RCC 7860 (cell line): ENCODE data around the gene CBY1.

Source experiments
- DNase-seq: peaks from one replicate; pipeline ENCODE4 v3.0.0-alpha.2; 2015; ENCODE audit warnings: low spot score
- FAIRE-seq: peaks from 2 replicates; lab custom pipeline; 2012; peaks lifted over from hg19 to GRCh38; lab: Jason Lieb, UNC

Gene CBY1

DNA sequence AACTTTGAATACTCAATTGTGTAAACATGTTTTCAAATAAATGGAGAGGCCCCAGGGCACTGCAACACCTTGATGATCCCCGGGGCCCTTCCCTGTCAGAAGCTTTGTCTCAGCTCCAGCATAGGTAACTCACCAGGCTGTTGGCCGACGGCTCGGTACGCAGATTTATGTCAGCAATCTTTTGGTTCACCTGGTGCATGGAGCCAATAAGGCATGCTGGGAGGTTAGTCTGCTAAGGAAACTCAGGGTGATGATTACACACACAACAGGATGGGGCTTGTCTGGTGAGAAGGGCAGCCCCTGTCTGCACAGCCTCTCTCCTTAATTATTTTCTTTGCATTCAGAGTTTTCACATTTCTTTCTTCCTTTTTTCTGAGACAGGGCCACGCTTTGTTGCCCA is 11.0 kb upstream of the CBY1 start:
- DNase-seq, result no peak
- FAIRE-seq, result no peak

DNA sequence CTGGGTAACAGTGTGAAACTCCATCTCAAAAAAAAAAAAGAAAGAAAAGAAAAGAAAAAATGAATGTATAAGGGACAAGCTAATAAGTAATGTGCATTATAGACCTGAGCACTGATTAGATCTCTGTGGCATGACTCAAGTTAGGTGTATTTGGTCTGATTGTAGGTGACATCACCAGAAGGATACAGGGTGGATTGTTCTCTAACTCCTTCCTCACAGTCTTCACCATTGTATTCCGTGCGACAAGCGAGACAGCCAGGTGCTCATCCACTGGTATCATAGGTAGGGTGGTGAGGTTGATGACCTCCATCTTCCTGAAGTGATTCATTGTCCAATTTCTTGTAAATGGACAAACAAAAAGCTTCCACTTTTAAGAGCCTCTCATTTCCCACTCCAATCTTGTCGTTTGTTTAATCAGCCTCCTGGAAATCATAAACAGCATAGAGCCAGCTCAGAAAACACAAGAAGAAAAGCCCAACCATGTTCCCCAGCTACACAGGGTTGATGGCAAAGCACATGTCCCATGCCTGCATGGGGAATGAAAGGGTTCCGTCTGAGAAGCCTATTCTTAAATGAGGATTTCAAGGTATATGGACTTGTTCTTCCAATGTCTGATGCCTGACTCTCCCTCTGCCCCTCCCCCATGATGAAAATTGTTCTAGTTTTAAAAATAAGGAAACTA is 6.5 kb upstream of the CBY1 start:
- DNase-seq, result no peak
- FAIRE-seq, result no peak

DNA sequence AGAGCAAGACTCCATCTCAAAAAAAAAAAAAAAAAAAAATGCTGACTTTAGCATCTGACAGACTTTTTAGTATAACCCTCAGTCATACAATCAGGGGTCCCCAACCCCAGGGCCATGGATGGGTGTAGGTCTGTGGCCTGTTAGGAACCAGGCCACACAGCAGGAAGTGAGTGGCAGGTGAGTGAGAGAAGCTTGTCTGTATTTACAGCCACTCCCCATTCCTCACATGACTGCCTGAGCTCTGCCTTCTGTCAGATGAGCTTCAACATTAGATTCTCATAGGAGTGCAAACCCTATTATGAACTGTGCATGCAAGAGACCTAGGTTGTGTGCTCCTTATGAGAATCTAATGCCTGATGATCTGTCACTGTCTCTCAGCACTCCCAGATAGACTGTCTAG is 3.6 kb upstream of the CBY1 start:
- DNase-seq, result no peak
- FAIRE-seq, result no peak

DNA sequence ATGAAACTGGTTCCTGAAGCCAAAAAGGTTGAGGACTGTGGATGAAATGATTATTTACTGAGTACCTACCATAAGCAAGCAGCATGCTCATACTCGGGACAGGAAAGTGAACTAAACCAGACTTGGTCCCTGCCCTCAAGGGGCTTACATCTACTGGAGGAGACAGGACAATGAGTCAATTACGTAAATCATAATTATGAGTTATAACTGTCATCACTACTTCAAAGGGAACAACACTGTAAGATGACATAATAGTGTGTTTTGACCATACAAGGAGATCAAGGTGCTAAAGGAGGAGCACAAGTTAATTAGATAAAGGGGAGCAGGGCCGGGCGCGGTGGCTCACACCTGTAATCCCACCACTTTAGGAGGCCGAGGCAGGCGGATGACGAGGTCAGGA is 2.7 kb upstream of the CBY1 start:
- FAIRE-seq (no peak), DNase-seq (no peak)

DNA sequence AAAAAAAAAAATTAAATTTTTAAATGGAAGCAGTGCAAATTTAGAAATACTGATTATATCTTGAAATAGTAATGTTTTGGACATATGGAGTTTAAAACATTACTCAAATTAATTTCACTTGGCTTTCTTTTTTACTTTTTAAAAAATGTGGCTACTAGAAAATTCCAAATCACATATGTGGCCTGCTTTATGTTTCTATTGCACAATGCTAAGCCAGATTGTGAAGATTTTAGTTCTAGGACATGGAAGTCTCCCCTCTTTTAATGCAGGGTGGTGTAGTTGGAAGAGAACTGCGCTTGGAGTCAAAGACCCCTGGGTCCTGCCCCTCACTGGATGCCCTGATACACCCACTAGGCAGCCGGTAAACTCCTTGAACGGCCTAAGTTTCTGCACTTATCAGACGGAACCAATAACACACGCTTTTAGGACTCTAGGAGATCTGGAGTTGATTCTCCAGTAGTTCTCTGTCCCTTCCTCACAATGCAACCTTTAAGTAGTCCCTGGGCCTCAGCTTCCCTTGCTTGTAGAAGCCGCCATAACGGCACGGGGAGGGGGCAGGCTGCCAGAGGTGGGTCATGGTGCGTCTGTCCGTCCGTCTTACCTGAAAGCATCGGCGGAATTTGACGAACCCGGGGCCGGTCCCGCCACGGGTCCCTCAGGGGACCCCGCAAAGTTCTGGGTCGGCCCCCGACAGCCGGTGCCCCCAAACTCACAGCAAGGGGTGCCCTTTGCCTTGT is 751 bp upstream of the CBY1 start:
- FAIRE-seq, result no peak
- DNase-seq, result no peak

DNA sequence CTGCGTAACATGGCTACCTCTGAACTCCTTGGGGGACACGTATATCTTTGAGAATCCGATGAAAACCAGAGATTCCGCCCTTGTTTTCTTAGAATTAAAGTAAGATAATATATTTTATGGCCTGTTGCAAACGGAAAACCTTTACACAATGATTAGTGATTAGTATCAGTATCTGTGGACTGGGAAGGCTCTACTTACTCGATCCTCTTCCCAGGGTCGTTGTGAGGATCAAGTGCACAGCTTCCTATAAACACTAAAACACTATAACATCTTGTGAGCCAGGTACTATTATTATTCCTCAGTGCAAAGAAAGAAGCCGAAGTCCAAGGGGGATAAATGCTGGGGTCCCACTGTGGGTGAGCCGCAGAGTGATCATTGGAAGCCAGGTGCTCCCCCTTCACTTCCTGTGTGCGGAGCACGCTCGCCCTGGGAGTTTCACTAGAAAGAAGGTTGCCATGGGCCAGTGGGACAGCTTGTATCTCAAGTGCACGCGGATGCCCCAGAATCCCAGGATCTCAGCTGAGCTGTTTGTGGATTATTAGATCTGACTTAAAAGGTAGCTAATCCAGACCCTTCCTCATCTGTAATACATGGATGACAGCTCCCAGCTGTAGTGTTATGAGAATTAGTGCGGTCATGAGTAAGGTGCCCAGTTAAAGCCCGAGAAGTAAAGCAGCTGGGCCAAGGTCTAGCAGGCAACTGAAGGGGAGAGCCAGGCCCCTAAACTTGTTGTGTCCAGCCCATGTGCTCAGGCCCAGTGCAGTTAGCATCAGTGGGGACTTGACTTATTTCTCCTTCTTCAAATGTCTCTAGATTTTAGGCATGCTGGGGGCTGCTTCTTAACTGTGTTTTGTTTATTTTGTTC is 839 bp downstream of the CBY1 start:
- FAIRE-seq (no peak), DNase-seq (no peak)

DNA sequence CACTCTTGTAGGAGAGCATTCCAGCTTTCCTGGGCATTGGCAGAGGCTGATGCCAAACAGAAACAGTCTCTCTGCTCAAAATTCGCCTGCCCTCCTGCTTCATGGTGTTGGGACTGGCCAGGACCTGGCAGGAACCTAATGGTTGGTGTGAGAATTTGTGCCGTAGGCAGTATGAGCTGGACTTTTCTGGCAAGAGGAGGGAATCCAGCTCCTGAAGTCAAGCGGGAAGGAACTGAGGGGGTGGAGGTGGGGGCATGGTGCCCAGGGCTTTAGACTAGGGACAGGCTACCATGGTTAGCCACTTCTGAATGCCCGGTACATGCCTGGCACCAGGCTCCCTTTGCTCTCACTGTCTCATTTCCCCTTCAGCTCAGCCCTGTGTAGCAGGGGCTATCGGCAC is 18.4 kb downstream of the CBY1 start:
- FAIRE-seq (no peak), DNase-seq (no peak)

DNA sequence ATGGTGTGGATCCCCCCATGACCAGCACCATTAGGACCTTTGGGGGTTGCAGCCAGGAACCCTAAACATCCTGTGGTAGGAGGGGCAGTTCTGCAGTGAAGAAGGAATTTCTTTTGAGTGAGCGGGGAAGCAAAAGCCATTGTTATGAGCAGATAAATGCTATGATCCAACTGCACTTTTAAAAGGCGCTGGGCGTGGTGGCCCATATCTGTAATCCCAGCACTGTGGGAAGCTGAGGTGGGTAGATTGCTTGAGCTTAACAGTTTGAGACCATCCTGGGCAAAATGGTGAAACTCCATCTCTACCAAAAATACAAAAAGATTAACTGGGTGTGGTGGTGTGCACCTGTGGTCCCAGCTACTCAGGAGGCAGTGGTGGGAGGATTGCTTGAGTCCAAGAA is 19.4 kb downstream of the CBY1 start:
- DNase-seq (no peak), FAIRE-seq (no peak)

DNA sequence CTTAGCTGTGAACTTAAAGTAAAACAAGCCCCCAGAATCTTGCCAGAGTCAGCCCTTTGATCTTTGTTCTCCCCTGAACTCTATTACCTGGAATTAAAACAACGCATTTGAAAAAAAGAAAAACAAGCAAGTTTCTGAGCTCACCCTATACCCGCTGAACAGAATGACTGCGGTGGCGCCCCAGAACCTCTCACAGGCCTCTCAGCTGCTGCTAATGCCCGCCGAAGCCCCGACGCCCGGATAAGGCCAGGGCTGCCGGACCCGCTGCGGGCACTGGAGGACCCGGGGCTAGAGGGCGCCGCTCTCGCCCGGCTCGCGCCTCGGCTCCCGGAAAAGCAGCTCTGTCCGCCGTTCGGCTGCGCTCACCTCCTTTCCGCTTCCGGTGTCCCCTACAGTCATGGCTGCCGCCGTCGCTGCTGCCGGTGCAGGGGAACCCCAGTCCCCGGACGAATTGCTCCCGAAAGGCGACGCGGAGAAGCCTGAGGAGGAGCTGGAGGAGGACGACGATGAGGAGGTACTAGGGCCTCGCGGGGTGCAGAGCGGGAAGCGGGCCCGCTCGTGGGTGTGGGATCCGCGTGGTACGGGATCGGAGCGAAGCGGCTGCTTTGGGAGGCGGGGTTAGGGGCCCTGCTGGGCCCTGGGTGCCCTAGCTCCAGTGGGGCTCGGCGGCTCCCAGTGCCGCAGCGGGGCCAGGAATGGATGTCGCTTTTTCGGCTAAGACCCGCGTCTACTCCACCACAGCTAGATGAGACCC is 25.3 kb downstream of the CBY1 start, which contains the start of gene TOMM22:
Gene TOMM22, plus strand, starts transcription at position 376 of the 754 bp plus-strand sequence. Its CDS starts 22 bp downstream, at position 398.
- no peak for FAIRE-seq

DNA sequence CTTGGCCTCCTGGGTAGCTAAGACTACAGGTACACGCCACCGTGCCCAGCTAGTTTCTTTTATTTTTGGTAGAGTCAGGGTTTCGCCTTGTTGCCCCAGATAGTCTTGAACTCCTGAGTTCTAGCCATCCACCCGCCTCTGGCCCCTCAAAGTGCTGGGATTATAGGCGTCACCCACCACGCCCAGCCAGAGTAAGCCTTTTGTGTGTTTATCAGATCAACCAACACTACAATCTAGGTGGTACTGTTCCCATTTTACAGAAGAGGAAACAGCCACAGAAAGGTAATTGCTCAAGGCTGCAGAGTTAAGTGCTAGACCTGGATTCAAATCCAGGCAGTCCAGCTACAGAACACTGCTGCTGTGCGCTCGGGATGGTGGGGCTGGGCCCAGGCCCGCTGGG is 28.5 kb downstream of the CBY1 start:
- FAIRE-seq (no peak), DNase-seq (no peak)

More for the DNA sequence above, 25.3 kb downstream of the CBY1 start, which contains the start of gene TOMM22:
- DNase-seq, result peak; percentile 71

DNA sequence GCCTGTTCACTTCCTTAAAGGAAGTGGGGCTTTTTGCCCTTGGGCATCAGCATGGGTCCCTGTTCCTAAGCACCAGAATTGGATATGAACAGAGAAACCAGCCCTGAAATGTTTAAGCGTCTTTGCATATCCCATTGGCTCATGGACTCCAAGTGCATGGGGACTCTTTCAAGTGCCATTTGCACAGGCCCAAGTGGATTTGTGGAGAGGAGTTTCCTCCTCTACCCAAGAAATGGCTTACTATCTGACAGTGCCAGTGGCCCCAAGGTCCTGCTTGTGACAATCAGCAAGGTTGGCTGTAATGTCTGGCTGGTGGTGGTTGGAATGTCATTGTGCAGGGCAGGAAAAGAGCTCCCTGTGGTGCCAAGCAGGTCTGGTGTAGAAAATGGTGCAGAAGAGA is 29.3 kb downstream of the CBY1 start:
- DNase-seq (no peak), FAIRE-seq (no peak)

DNA sequence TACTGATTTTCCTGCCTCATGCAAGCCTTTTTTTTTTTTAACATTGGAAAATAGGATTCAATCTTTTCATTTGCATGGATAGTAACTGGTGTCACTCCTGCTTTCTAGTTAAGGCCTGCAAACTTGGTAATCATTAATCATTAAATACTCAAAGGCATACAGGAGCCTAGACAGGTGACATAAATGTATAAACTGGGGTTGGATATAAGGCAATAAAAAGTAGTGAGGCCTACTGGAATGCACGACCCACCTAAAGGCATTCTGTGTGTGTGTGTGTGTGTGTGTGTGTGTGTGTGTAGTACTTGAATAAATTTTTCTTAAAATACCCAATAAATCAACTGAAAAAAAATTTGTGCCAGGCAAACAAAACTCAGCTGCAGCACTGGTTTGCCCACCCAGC is 33.2 kb downstream of the CBY1 start:
- DNase-seq (no peak), FAIRE-seq (no peak)

DNA sequence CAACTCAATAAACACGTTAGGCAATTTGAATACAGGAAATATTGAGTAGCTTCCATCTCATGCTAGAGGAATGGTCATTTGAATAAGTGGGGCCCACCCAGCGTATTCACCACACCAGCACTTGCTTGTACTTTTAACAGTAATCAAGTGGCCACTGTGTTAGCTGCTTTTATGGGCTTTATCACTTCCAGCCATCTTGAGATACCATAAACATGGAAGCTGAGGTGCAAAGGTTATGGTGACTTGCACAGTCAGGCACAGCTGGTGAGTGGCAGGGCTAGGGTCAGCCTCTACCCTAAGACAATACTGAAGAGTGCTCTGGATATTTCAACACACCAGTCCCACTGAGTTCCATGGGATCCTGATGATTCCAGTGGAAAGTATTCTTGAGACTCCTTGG is 37.6 kb downstream of the CBY1 start:
- FAIRE-seq (no peak), DNase-seq (no peak)

DNA sequence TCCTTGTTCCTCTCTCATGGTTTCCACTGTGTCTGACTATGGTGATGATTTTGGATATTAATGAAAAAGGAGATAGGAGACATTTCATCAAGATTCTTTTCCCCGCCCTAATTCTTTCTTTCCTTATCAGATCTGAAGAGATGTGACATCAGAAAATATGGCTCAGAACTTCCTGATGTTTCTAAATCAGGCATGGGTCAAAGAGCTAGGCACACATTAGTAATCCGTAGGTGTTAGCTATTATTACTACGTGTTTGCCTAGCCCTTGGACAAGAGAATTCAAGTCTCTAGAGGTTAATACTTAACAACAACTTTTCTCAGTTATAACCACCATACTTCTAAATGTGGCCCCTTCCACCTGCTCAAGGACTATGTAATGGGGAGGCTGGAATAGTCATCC is 38.5 kb downstream of the CBY1 start:
- FAIRE-seq (no peak), DNase-seq (no peak)

DNA sequence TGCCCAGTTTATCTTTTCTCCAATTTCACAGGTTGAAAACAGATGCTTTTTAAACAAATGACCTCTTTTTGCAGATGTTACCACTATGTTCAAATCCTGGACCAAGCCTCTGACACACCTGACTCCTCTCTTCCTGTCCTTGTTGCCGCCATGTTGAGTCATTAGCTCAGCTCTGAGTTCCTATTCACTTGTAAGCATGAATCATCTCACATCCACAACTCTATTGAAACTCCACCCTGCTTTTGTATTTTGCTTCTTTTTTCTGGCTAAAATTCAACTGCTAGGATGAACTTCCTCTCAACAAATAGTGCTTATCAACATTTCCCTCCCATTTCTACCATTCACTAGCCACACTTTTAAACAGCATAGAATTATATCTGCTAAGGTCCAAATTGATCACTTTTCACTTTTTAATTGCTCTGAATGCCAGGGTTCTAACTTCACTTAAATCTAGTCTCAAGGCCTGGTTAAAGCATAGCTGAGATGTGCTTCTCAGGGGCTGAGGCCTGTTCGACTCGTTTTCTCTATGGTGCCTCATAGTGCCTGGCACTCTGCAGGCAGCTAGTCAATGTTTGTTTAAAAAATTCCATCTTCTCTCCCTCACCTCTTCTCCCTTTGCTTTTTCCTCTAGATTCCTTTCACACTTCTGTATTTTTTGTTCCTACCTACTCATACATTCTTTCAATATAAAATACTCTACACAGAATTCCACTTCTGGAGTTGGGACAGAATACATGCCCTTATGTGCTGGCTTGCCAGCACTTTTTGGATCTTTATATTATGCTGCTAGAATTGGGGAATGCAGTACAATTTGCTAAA is 40.4 kb downstream of the CBY1 start:
- DNase-seq (peak; percentile 70), FAIRE-seq (peak; percentile 80)

DNA sequence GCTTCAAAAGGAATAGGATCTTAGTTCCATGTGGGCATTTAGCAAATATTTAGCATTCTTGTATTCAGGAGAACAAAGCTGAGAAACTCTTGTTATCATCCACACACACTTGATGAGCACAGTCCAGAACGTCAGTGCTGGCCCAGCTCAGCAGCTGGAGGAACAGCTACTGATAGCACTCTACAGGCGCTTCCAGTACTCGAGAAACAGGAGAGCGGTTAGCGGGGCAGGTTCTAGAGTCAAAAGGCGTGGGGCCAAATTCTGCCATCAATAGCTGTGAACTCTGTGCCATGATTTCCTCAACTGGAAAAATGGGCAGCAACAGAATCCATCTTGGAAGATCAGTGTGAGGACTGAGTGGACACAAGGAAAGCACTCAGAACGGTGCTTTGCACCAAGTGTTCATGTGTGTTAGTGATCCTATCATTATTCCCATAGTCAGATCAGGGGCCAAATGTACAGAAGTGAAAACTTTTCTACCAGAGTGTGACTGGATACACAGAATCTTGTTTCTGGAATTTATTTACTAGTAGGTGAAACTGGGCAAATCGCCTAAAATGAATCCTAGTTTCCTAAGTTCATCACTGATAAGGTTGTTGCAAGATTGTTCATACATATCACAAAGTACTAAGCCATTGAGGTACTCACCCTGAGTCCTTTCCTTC is 41.1 kb downstream of the CBY1 start:
- DNase-seq (no peak), FAIRE-seq (no peak)

DNA sequence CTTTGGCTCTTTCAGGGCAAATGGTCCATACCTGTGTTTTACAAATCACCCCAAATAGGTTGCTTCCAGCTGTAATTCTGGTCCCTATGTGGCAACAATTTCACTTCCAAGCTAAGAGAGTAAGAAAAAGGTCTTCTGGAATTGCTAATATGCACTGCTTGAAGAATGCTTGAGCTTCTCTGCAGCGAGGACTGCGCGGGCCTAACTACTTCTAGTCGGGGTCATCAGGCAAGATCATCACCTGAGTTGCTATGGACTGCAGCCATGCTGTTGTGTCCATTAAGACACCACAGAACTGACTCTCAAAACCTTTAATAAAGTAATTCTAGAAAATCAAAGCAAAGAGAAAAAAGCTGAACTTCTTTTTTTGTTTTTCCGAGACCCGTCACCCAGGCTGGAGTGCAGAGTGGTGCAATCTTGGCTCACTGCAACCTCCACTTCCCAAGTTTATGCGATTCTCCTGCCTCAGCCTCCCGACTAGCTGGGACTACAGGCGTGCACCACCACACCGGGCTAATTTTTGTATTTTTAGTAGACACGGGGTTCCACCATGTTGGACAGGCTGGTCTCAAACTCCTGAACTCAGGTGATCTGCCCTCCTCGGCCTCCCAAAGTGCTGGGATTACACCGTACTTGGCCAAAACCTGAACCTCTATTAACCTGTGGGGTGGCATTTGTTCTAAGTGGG is 42.1 kb downstream of the CBY1 start:
- DNase-seq, result no peak
- FAIRE-seq, result no peak

DNA sequence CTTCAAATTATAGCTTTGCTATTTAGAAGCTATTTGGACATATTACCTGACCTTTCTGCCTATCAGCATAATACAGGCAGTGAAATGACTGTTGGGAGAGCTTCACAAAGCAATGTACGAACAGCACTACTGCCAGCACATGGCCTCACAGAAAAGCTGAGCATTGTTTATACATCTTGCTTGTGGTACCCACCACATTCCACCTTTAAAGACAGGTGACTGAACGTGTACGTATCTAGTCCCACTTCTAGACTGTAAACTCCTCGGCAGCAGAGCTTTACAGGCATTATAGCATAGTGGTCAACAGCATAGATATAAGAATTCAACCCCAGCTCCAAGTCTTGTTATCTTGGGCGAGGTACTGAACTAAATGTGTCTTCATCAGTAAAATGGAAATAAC is 42.7 kb downstream of the CBY1 start:
- no peak for DNase-seq
- FAIRE-seq, result no peak

DNA sequence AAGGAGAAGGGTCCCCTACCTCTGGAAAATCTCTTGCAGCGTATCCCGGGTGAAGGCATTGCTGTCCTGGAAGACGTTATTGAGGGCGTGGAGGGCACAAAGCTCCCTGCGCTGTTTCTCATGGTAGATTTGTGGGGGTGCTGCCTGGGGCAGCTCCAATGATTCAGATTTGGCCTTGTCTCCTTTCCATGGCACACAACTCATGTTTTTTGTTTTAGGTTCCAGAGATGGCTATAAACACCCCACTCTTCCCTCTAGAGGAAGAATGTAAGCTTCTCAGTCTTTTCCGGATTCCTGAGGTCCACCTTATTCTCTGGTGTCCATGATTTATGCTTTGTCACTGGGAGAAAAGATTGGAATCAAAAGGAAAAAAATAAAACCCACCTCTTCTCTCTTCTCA is 43.3 kb downstream of the CBY1 start:
- FAIRE-seq, result no peak
- DNase-seq, result peak; percentile 6
